ENCODE measurements around the gene NME9.

NME9 gene

GRCh38 chr3:138332472-138333073 is 2.9 kb upstream of the NME9 start:
- no peak for DNase-seq

- no peak for DNase-seq
Observed at GRCh38 chr3:138331143-138331894, 1.7 kb upstream of the NME9 start.

- DNase-seq: no peak
Observed at GRCh38 chr3:138329984-138330293, 288 bp upstream of the NME9 start.

- DNase-seq: no peak
Observed at GRCh38 chr3:138328341-138328740, 1.3 kb downstream of the NME9 start.

- no peak for DNase-seq
Observed at GRCh38 chr3:138327831-138328230, 1.8 kb downstream of the NME9 start.

- DNase-seq: no peak
Observed at GRCh38 chr3:138326866-138327595, 2.6 kb downstream of the NME9 start.

GRCh38 chr3:138325990-138326389 is 3.7 kb downstream of the NME9 start:
- no peak for DNase-seq

- no peak for DNase-seq
Observed at GRCh38 chr3:138323971-138324370, 5.7 kb downstream of the NME9 start.

GRCh38 chr3:138317687-138318086 is 12.0 kb downstream of the NME9 start:
- no peak for DNase-seq

- DNase-seq: no peak
Observed at GRCh38 chr3:138314751-138315150, 14.9 kb downstream of the NME9 start.

- no peak for DNase-seq
Observed at GRCh38 chr3:138310494-138310893, 19.2 kb downstream of the NME9 start.

- DNase-seq: no peak
Observed at GRCh38 chr3:138308783-138309182, 20.9 kb downstream of the NME9 start.

- no peak for DNase-seq
Observed at GRCh38 chr3:138307899-138308298, 21.8 kb downstream of the NME9 start.

GRCh38 chr3:138303474-138303873 is 26.2 kb downstream of the NME9 start:
- no peak for DNase-seq

GRCh38 chr3:138300647-138301046 is 29.0 kb downstream of the NME9 start:
- no peak for DNase-seq

GRCh38 chr3:138297876-138298275 is 31.8 kb downstream of the NME9 start:
- no peak for DNase-seq

- peak; percentile 37 for DNase-seq
Observed at GRCh38 chr3:138297059-138297607, 32.5 kb downstream of the NME9 start.

- peak; percentile 69 for DNase-seq
Observed at GRCh38 chr3:138296639-138297038, 33.0 kb downstream of the NME9 start.

- DNase-seq: peak; percentile 34
Observed at GRCh38 chr3:138289701-138290100, 40.0 kb downstream of the NME9 start.

- DNase-seq: no peak
Observed at GRCh38 chr3:138289260-138289659, 40.4 kb downstream of the NME9 start.

- no peak for DNase-seq
Observed at GRCh38 chr3:138284957-138285477, 44.6 kb downstream of the NME9 start.

- DNase-seq: no peak
Observed at GRCh38 chr3:138284079-138284478, 45.6 kb downstream of the NME9 start.

GRCh38 chr3:138282836-138283235 is 46.8 kb downstream of the NME9 start:
- DNase-seq: no peak

- DNase-seq: no peak
Observed at GRCh38 chr3:138281561-138281960, 48.1 kb downstream of the NME9 start.
